ENCODE results near the gene NEDD4L.

The NEDD4L gene

DNA sequence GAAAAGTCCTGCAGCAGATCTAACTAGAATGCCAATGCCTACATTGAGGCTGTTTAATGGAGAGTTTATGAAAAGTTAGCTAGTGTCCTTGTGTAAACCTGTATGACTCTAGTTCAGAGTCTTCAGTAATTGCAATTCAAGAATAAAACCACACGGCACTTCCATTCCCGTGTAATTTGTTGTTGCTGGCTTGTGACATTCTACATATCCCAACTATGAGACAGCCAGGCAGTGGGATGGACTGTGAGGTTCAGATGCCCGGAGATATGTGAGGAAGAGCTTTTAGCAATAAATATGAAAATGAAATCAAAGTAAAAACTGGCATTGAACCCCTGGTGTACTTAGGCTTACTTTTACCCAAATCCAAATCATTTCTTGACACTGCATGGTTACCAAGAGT is 263.4 kb downstream of the NEDD4L start:
- no peak for TF ChIP-seq EZH2phosphoT487 (conservative IDR thresholded peaks at IDR 0.05; ENCODE audit: low read length)
- TF ChIP-seq, protein P1, sequence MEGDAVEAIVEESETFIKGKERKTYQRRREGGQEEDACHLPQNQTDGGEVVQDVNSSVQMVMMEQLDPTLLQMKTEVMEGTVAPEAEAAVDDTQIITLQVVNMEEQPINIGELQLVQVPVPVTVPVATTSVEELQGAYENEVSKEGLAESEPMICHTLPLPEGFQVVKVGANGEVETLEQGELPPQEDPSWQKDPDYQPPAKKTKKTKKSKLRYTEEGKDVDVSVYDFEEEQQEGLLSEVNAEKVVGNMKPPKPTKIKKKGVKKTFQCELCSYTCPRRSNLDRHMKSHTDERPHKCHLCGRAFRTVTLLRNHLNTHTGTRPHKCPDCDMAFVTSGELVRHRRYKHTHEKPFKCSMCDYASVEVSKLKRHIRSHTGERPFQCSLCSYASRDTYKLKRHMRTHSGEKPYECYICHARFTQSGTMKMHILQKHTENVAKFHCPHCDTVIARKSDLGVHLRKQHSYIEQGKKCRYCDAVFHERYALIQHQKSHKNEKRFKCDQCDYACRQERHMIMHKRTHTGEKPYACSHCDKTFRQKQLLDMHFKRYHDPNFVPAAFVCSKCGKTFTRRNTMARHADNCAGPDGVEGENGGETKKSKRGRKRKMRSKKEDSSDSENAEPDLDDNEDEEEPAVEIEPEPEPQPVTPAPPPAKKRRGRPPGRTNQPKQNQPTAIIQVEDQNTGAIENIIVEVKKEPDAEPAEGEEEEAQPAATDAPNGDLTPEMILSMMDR (IDR thresholded peaks at IDR 0.05; ENCODE audit: insufficient read depth, low read length, poor library complexity, severe bottlenecking): no peak
- Histone ChIP-seq H3K9me3 (ENCODE audit: insufficient read depth, low read length) (peaks cover 5% of the 10 kb centered on the region; the same call in 1 of the 2 replicates), H3K9me2 (replicated peaks; ENCODE audit: insufficient read depth, low read length) (no peaks in the 10 kb centered on the region), H3K27ac (ENCODE audit: low read depth, low read length) (no peak overlapping the region), H3K4me2 (ENCODE audit: low read depth, low read length, poor library complexity, severe bottlenecking) (no peak overlapping the region), H3K9ac (ENCODE audit: low read length) (no peak overlapping the region), H3K36me3 (ENCODE audit: low read length) (no peaks in the 10 kb centered on the region), H3K27me3 (ENCODE audit: low read length) (no peaks in the 10 kb centered on the region), H4K20me1 (ENCODE audit: low read depth, low read length) (no peaks in the 10 kb centered on the region), H3K79me2 (ENCODE audit: insufficient read depth, low read length) (no peaks in the 10 kb centered on the region), H3K4me3 (ENCODE audit: insufficient read depth, low read length, poor library complexity, severe bottlenecking) (no peak overlapping the region), H3F3A (ENCODE audit: insufficient read depth) (no peaks in the 10 kb centered on the region), H2AFZ (ENCODE audit: low read depth, low read length, severe bottlenecking) (no peak overlapping the region)

DNA sequence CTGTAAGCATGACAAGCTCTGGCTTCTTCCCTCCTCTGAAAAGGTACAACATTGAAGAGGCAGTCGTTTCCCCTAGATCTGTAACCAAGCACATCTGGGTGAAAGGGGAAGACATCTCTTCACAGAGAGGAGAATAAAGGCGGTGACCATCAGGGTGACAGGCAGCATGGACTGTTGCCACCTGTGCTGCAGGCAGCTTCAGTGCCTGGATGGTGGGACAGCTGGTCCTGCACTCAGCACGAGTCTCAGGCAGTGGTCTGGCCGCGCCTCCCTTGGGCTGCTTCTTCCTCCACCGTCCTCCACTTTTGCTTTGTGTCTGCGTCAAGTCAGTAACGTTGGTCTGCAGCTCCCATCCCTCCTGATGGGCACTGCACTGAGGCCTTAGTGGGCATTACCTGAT is 264.4 kb downstream of the NEDD4L start:
- H3K27me3 ChIP-seq (ENCODE audit: low read length): no peaks in the 10 kb centered on the region
- H3K4me3 ChIP-seq (ENCODE audit: insufficient read depth, low read length, poor library complexity, severe bottlenecking): no peak overlapping the region
- H3K9me3 ChIP-seq (ENCODE audit: insufficient read depth, low read length): peaks cover 5% of the 10 kb centered on the region; the same call in 1 of the 2 replicates
- no peaks in the 10 kb centered on the region for H3F3A ChIP-seq (ENCODE audit: insufficient read depth)
- no peaks in the 10 kb centered on the region for H3K9me2 ChIP-seq (replicated peaks; ENCODE audit: insufficient read depth, low read length)
- H3K27ac ChIP-seq (ENCODE audit: low read depth, low read length): no peak overlapping the region
- no peaks in the 10 kb centered on the region for H3K36me3 ChIP-seq (ENCODE audit: low read length)
- no peaks in the 10 kb centered on the region for H4K20me1 ChIP-seq (ENCODE audit: low read depth, low read length)
- no peak overlapping the region for H3K4me2 ChIP-seq (ENCODE audit: low read depth, low read length, poor library complexity, severe bottlenecking)
- no peak overlapping the region for H2AFZ ChIP-seq (ENCODE audit: low read depth, low read length, severe bottlenecking)
- TF ChIP-seq, protein P1 (IDR thresholded peaks at IDR 0.05; ENCODE audit: insufficient read depth, low read length, poor library complexity, severe bottlenecking): no peak
- no peak for TF ChIP-seq EZH2phosphoT487 (conservative IDR thresholded peaks at IDR 0.05; ENCODE audit: low read length)
- no peaks in the 10 kb centered on the region for H3K79me2 ChIP-seq (ENCODE audit: insufficient read depth, low read length)
- H3K9ac ChIP-seq (ENCODE audit: low read length): no peak overlapping the region

DNA sequence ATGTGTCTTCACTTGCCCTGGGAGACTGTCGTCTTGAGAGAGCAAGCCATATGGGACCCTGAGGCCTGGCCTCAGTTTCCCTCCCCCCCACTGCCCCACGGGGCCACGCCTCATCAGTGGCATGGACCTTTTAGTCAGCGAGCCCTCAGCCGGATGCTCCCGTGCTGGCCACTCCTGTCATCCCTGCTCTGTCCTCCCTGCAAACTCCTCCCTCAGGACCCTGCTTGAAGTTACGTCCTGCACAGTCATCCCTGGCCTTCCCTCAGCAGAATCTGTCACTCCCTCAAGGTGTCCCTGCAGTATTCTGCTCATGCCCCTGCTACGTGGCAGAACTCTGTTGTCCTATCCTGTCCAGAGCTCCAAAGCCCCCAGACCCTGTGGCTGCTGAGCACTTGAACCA is 265.1 kb downstream of the NEDD4L start:
- H3K4me3 ChIP-seq (ENCODE audit: insufficient read depth, low read length, poor library complexity, severe bottlenecking): no peak overlapping the region
- no peak overlapping the region for H3K4me2 ChIP-seq (ENCODE audit: low read depth, low read length, poor library complexity, severe bottlenecking)
- peaks cover 5% of the 10 kb centered on the region; the same call in 1 of the 2 replicates for H3K9me3 ChIP-seq (ENCODE audit: insufficient read depth, low read length)
- no peak for TF ChIP-seq EZH2phosphoT487 (conservative IDR thresholded peaks at IDR 0.05; ENCODE audit: low read length)
- TF ChIP-seq, protein P1 (IDR thresholded peaks at IDR 0.05; ENCODE audit: insufficient read depth, low read length, poor library complexity, severe bottlenecking): no peak
- H3K36me3 ChIP-seq (ENCODE audit: low read length): no peaks in the 10 kb centered on the region
- no peaks in the 10 kb centered on the region for H4K20me1 ChIP-seq (ENCODE audit: low read depth, low read length)
- no peak overlapping the region for H2AFZ ChIP-seq (ENCODE audit: low read depth, low read length, severe bottlenecking)
- H3K79me2 ChIP-seq (ENCODE audit: insufficient read depth, low read length): no peaks in the 10 kb centered on the region
- H3K9ac ChIP-seq (ENCODE audit: low read length): no peak overlapping the region
- H3K27ac ChIP-seq (ENCODE audit: low read depth, low read length): no peak overlapping the region
- H3F3A ChIP-seq (ENCODE audit: insufficient read depth): no peaks in the 10 kb centered on the region
- no peaks in the 10 kb centered on the region for H3K27me3 ChIP-seq (ENCODE audit: low read length)
- H3K9me2 ChIP-seq (replicated peaks; ENCODE audit: insufficient read depth, low read length): no peaks in the 10 kb centered on the region
